Trophoblast cell (in vitro differentiated cells and primary cell): ENCODE data around the gene CCL17.
A peak's percentile ranks its signal among the peaks of the same experiment; 100 is the strongest.

Source experiments
- DNase-seq, 2 donors: peaks; one replicate each; pipeline ENCODE4 v3.0.0-alpha.2; 2016
- H2AFZ ChIP-seq: 2 replicates; pipeline ENCODE4 v1.6.1; 2013; ENCODE audit warnings: low read length, moderate library complexity, mild to moderate bottlenecking; ENCODE audit not compliant: insufficient read depth, poor library complexity
- H2AK5ac ChIP-seq: 2 replicates; pipeline ENCODE4 v1.6.1; 2013; ENCODE audit warnings: mild to moderate bottlenecking, low read length
- H2BK120ac ChIP-seq: 2 replicates; pipeline ENCODE4 v1.6.1; 2013; ENCODE audit warnings: low read length, mild to moderate bottlenecking, moderate library complexity; ENCODE audit not compliant: insufficient read depth, poor library complexity
- H2BK12ac ChIP-seq: 2 replicates; pipeline ENCODE4 v1.6.1; 2013; ENCODE audit warnings: mild to moderate bottlenecking, low read length, moderate library complexity
- H2BK5ac ChIP-seq: 2 replicates; pipeline ENCODE4 v1.6.1; 2013; ENCODE audit warnings: low read length, low read depth, moderate library complexity, mild to moderate bottlenecking; ENCODE audit not compliant: poor library complexity
- H3K14ac ChIP-seq: 2 replicates; pipeline ENCODE4 v1.6.1; 2013; ENCODE audit warnings: mild to moderate bottlenecking, low read length
- H3K18ac ChIP-seq: 2 replicates; pipeline ENCODE4 v1.6.1; 2013; ENCODE audit warnings: mild to moderate bottlenecking, low read length
- H3K23ac ChIP-seq: 2 replicates; pipeline ENCODE4 v1.6.1; 2013; ENCODE audit warnings: low read length
- H3K27ac ChIP-seq: 2 replicates; pipeline ENCODE4 v1.5.1; 2013; ENCODE audit warnings: low read depth, mild to moderate bottlenecking, inconsistent platforms, low read length, moderate library complexity
- H3K27me3 ChIP-seq: 2 replicates; pipeline ENCODE4 v1.6.1; 2013; ENCODE audit warnings: inconsistent platforms, mild to moderate bottlenecking, low read length, moderate library complexity; ENCODE audit not compliant: insufficient read depth
- H3K36me3 ChIP-seq, 2 experiments: 1 replicate in 1 of 2; 2 replicates in 1 of 2; pipeline ENCODE4 v1.6.1; 2013; ENCODE audit warnings: low read length in 2 of 2, mild to moderate bottlenecking in 2 of 2, moderate library complexity in 1 of 2; ENCODE audit not compliant: insufficient read depth in 2 of 2, control insufficient read depth in 1 of 2
- H3K4ac ChIP-seq: 2 replicates; pipeline ENCODE4 v1.6.1; 2013; ENCODE audit warnings: low read depth, mild to moderate bottlenecking, low read length, moderate library complexity
- H3K4me1 ChIP-seq, 2 experiments: 1 replicate in 1 of 2; 2 replicates in 1 of 2; pipeline ENCODE4 v1.6.1; 2013; ENCODE audit warnings: low read length in 2 of 2, mild to moderate bottlenecking in 2 of 2, moderate library complexity in 1 of 2; ENCODE audit not compliant: insufficient read depth in 2 of 2, control insufficient read depth in 1 of 2
- H3K4me2 ChIP-seq: 2 replicates; pipeline ENCODE4 v1.6.1; 2013; ENCODE audit warnings: inconsistent platforms, mild to moderate bottlenecking, low read length, moderate library complexity
- H3K4me3 ChIP-seq: 2 replicates; pipeline ENCODE4 v1.5.1; 2013; ENCODE audit warnings: mild to moderate bottlenecking, low read depth, low read length, inconsistent platforms
- H3K79me1 ChIP-seq: one replicate; pipeline ENCODE4 v1.6.1; 2013; ENCODE audit warnings: low read length
- H3K79me2 ChIP-seq: 2 replicates; pipeline ENCODE4 v1.6.1; 2013; ENCODE audit warnings: low read length, mild to moderate bottlenecking; ENCODE audit not compliant: control insufficient read depth, insufficient read depth, poor library complexity
- H3K9ac ChIP-seq: 2 replicates; pipeline ENCODE4 v1.6.1; 2013; ENCODE audit warnings: mild to moderate bottlenecking, low read length
- H3K9me3 ChIP-seq: 2 replicates; pipeline ENCODE4 v1.6.1; 2013; ENCODE audit warnings: low read depth, mild to moderate bottlenecking, control low read depth, inconsistent platforms, low read length; ENCODE audit not compliant: insufficient read depth
- H4K12ac ChIP-seq: 2 replicates; pipeline ENCODE4 v1.6.1; 2013; ENCODE audit warnings: low read depth, mild to moderate bottlenecking, low read length, moderate library complexity
- H4K8ac ChIP-seq: 2 replicates; pipeline ENCODE4 v1.6.1; 2013; ENCODE audit warnings: low read depth, mild to moderate bottlenecking, low read length, moderate library complexity
- H4K91ac ChIP-seq: one replicate; pipeline ENCODE4 v1.6.1; 2013; ENCODE audit warnings: low read depth, mild to moderate bottlenecking, low read length, moderate library complexity
- WGBS: extraction: QIAGEN DNeasy Blood & Tissue Kit; methylation state at CpG from one replicate; pipeline ENCODE4 v1.1.7; 2013; ENCODE audit warnings: missing lambda C conversion rate; ENCODE audit not compliant: insufficient read length, insufficient coverage; ENCODE audit errors: extremely low coverage; 5-methylcytosine and 5-hydroxymethylcytosine counted together

The CCL17 gene

GRCh38 chr16:57388359-57389086 lies 16.0 kb upstream of the CCL17 start:
- Histone ChIP-seq H3K4ac (no peak overlapping the region), H3K79me2 (no peaks in the 10 kb centered on the region), H2BK5ac (no peak overlapping the region), H2AK5ac (no peak overlapping the region), H3K79me1 (peaks cover 6% of the 10 kb centered on the region), H2BK12ac (no peak overlapping the region), H2BK120ac (no peak overlapping the region), H3K27ac (no peak overlapping the region), H3K23ac (no peak overlapping the region), H3K27me3 (no peaks in the 10 kb centered on the region), H4K91ac (peak overlapping the region; percentile 47), H3K4me2 (no peak overlapping the region), H3K9ac (no peak overlapping the region), H2AFZ (no peak overlapping the region), H4K12ac (no peak overlapping the region), H3K4me3 (no peak overlapping the region), H3K36me3 (no peaks in the 10 kb centered on the region), H4K8ac (no peak overlapping the region), H3K14ac (no peak overlapping the region), H3K18ac (no peak overlapping the region), H3K9me3 (no peaks in the 10 kb centered on the region), H3K4me1 (peaks cover 11% of the 10 kb centered on the region in 2 experiments)
- WGBS, result 100% methylated on average over 1 of the region's 7 CpGs
- DNase-seq, result no peak

- no peak overlapping the region for H4K12ac ChIP-seq
- no peak for DNase-seq
- no peak overlapping the region for H4K8ac ChIP-seq
- no peak overlapping the region for H3K4me3 ChIP-seq
- H3K27me3 ChIP-seq, result no peaks in the 10 kb centered on the region
- peak overlapping the region; percentile 87 for H3K23ac ChIP-seq
- no peaks in the 10 kb centered on the region for H3K9me3 ChIP-seq
- no CpG with 5 or more reads among the region's 3 CpGs for WGBS
- no peak overlapping the region for H3K18ac ChIP-seq
- no peak overlapping the region for H2AFZ ChIP-seq
- peaks cover 6% of the 10 kb centered on the region for H3K79me1 ChIP-seq
- H3K14ac ChIP-seq, result no peak overlapping the region
- H2BK5ac ChIP-seq, result no peak overlapping the region
- no peak overlapping the region for H2AK5ac ChIP-seq
- no peak overlapping the region for H4K91ac ChIP-seq
- peaks cover 6% of the 10 kb centered on the region in 2 experiments for H3K4me1 ChIP-seq
- H3K79me2 ChIP-seq, result no peaks in the 10 kb centered on the region
- no peak overlapping the region for H3K27ac ChIP-seq
- H2BK12ac ChIP-seq, result no peak overlapping the region
- H2BK120ac ChIP-seq, result no peak overlapping the region
- H3K4ac ChIP-seq, result no peak overlapping the region
- no peak overlapping the region for H3K4me2 ChIP-seq
- H3K9ac ChIP-seq, result no peak overlapping the region
- no peaks in the 10 kb centered on the region for H3K36me3 ChIP-seq
Measured at GRCh38 chr16:57389087-57389468, 15.5 kb upstream of the CCL17 start.

GRCh38 chr16:57390636-57391295 lies 13.8 kb upstream of the CCL17 start:
- H3K27ac ChIP-seq, result no peak overlapping the region
- no peak overlapping the region for H4K8ac ChIP-seq
- H2BK12ac ChIP-seq, result no peak overlapping the region
- no peaks in the 10 kb centered on the region for H3K27me3 ChIP-seq
- no peak overlapping the region for H3K18ac ChIP-seq
- H3K9me3 ChIP-seq, result no peaks in the 10 kb centered on the region
- H3K14ac ChIP-seq, result no peak overlapping the region
- no peaks in the 10 kb centered on the region for H3K4me1 ChIP-seq
- DNase-seq, result no peak
- WGBS, result no CpG with 5 or more reads among the region's 5 CpGs
- H2BK120ac ChIP-seq, result no peak overlapping the region
- H2AFZ ChIP-seq, result no peak overlapping the region
- H3K79me2 ChIP-seq, result no peaks in the 10 kb centered on the region
- H2BK5ac ChIP-seq, result no peak overlapping the region
- H3K9ac ChIP-seq, result no peak overlapping the region
- H3K4me3 ChIP-seq, result no peak overlapping the region
- no peak overlapping the region for H3K23ac ChIP-seq
- H3K4ac ChIP-seq, result no peak overlapping the region
- H3K79me1 ChIP-seq, result no peaks in the 10 kb centered on the region
- no peak overlapping the region for H4K91ac ChIP-seq
- H3K4me2 ChIP-seq, result no peak overlapping the region
- no peak overlapping the region for H4K12ac ChIP-seq
- H2AK5ac ChIP-seq, result no peak overlapping the region
- no peaks in the 10 kb centered on the region for H3K36me3 ChIP-seq

GRCh38 chr16:57391300-57391699 lies 13.3 kb upstream of the CCL17 start:
- Histone ChIP-seq H3K79me1 (no peaks in the 10 kb centered on the region), H3K9ac (no peak overlapping the region), H2BK5ac (no peak overlapping the region), H3K27me3 (no peaks in the 10 kb centered on the region), H2BK12ac (no peak overlapping the region), H4K12ac (no peak overlapping the region), H3K79me2 (no peaks in the 10 kb centered on the region), H2AFZ (no peak overlapping the region), H3K9me3 (no peaks in the 10 kb centered on the region), H3K4ac (no peak overlapping the region), H2BK120ac (no peak overlapping the region), H3K4me1 (no peaks in the 10 kb centered on the region), H3K27ac (no peak overlapping the region), H4K91ac (no peak overlapping the region), H3K4me2 (no peak overlapping the region), H3K4me3 (no peak overlapping the region), H4K8ac (no peak overlapping the region), H2AK5ac (no peak overlapping the region), H3K23ac (no peak overlapping the region), H3K36me3 (no peaks in the 10 kb centered on the region), H3K18ac (no peak overlapping the region), H3K14ac (no peak overlapping the region)
- no CpG with 5 or more reads among the region's 4 CpGs for WGBS
- no peak for DNase-seq
